Peyer's patch (tissue), 4 donors: ENCODE data around the gene EZH1.

ENCODE experiments used
- CTCF ChIP-seq, 6 experiments: fragments of 450-650 bp in 4 of 6; fragments of 200-600 bp in 2 of 6; sonication (generic) in 1 of 6; IDR thresholded peaks; one replicate each; pipeline ENCODE4 v1.5.1; 2017 to 2019; ENCODE audit warnings: antibody characterized with exemption in 6 of 6, mild to moderate bottlenecking in 3 of 6, moderate library complexity in 1 of 6
- POLR2A ChIP-seq, 2 donors: fragments of 450-650 bp; IDR thresholded peaks; one replicate each; pipeline ENCODE4 v1.5.1; 2017; ENCODE audit warnings: antibody characterized with exemption in 2 of 2, mild to moderate bottlenecking in 2 of 2, moderate library complexity in 2 of 2

GRCh38 chr17:42706732-42707131 lies 38.1 kb downstream of the EZH1 start:
- TF ChIP-seq POLR2A (IDR thresholded peaks at IDR 0.05), result no peak
- TF ChIP-seq CTCF (IDR thresholded peaks at IDR 0.05), result no peak
